ENCODE results near the gene PROSER3. TPM values are rescaled to one million over a fixed set of nuclear protein-coding genes. Genes with fewer than 3 reads are reported as not detected.
A peak's percentile ranks its signal among the peaks of the same experiment; 100 is the strongest.

PROSER3 gene
- total and polyA plus RNA-seq, 2 of the 13 experiments (the other 11 are each of a cell fraction or from before 2014, with no cell fraction given) = 5.1 to 5.7 TPM

DNA sequence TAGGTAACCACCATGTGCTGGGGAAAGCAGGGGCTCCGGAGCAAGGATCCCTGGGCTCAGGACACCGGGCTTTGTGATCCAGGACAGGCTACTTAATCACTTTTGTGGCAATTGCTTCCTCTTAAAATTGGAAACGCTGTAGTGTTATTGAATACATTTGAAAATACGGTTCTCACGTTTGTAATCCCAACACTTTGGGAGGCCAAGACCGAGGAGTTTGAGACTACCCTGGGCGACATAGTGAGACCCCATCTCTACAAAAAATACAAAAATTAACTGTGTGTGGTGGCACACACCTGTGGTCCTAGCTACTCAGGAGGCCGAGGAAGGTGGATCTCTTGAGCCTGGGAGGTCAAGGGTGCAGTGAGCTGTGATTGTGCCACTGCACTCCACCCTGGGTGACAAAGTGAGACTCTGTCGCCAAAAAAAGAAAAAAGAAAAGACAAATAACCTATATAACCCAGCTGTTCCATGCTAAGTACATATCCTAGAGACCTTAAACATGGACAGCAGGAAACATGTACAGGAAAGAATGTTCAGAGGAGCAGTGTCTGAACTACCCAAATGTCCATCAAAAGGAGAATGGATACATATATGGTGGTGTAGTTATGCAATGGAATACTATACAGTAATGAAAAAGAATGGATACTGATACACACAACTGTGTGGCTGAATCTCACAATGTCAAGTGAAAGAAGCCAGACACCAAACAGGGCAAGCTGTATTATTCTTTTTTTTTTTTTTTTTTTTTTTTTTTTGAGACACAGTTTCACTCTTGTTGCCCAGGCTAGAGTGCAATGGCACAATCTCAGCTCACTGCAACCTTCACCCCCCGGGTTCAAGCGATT, 55.3 kb downstream of the PROSER3 start (continued):
- TF ChIP-seq, protein P1, sequence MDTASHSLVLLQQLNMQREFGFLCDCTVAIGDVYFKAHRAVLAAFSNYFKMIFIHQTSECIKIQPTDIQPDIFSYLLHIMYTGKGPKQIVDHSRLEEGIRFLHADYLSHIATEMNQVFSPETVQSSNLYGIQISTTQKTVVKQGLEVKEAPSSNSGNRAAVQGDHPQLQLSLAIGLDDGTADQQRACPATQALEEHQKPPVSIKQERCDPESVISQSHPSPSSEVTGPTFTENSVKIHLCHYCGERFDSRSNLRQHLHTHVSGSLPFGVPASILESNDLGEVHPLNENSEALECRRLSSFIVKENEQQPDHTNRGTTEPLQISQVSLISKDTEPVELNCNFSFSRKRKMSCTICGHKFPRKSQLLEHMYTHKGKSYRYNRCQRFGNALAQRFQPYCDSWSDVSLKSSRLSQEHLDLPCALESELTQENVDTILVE (CRISPR knock-in tag; IDR thresholded peaks at IDR 0.05) = no peak
- TF ChIP-seq ARNTL (CRISPR knock-in tag; IDR thresholded peaks at IDR 0.05) (0 out of 2 replicates have a peak, but pooled peaks have one; percentile 4), ZMYM4 (CRISPR knock-in tag; IDR thresholded peaks at IDR 0.05) (no peak), ISL2 (CRISPR knock-in tag; IDR thresholded peaks at IDR 0.05) (peak; percentile 7; the same call in 1 of the 2 replicates), ZNF121 (CRISPR knock-in tag; IDR thresholded peaks at IDR 0.05) (peak; percentile 26; the same call in 1 of the 2 replicates), RBFOX2 (IDR thresholded peaks at IDR 0.05; ENCODE audit: low read depth, low read length) (no peak)

DNA sequence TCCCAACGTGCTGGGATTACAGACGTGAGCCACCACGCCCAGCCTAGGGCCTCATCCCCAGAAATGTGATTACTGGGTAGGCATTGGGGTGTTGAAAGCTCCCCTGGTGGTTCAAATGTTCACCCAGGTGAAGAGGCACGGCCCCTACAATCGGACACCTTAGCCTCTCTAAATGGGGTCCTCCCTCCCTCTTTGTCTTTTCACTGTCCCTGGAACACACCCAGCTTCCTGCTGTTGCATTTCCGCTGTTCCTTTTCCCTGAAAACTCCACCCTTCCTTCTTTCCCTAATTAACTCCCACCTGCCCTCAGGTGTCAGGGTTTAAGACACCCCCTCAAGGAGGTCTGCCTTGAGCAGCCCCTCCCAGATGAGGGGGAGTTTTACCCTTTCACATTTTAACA, 58.3 kb downstream of the PROSER3 start:
- Histone ChIP-seq H3K36me3 (replicated peaks in 1 of 2; ENCODE audit: control insufficient read depth in 1 of 2, insufficient read depth in 2 of 2, low read length in 2 of 2) (no peaks in the 10 kb centered on the region), H3K27me3 (ENCODE audit: control insufficient read depth in 1 of 2, insufficient read depth in 2 of 2, low read length in 2 of 2) (no peaks in the 10 kb centered on the region; a peak in 1 of 5 replicates), H2AFZ (ENCODE audit: low read length) (no peak overlapping the region), H3K9ac (ENCODE audit: insufficient read depth, low read depth, low read length) (no peak overlapping the region), H3K4me1 (ENCODE audit: insufficient read depth, low read length) (peaks cover 55% of the 10 kb centered on the region), H3K4me2 (ENCODE audit: low read depth, low read length) (0 out of 2 replicates have a peak overlapping the region, but pooled peaks have one; percentile 36), H3K27ac (ENCODE audit: extremely low read length, insufficient read depth, low read length) (no peak overlapping the region), H3K79me2 (ENCODE audit: insufficient read depth, low read length) (peaks cover 12% of the 10 kb centered on the region), H4K20me1 (ENCODE audit: insufficient read depth, low read length) (no peaks in the 10 kb centered on the region), H3K9me3 (ENCODE audit: low read length) (no peaks in the 10 kb centered on the region), H3K4me3 (replicated peaks in 1 of 3; ENCODE audit: insufficient read depth in 1 of 3, low read depth in 2 of 3, low read length in 3 of 3) (no peak overlapping the region)
- ChIA-PET POLR2A (interaction anchor here (1.2 kb wide), 1 partner anchor 20 kb away, joined by 3 read pairs; no protein-coding TSS in a partner anchor), CTCF (ENCODE audit: low intra/inter-chr PET ratio, low total read pairs) (no interaction called here)
- DNase-seq (ENCODE audit: low spot score) (no peak), ATAC-seq (no peak), FAIRE-seq (no peak)
- no TSS peak for BruUV-seq (replicated peaks)
- in situ Hi-C loops (cut with HindIII; ENCODE audit: extremely low pct_ligation_motif_present, low pct_unique_long_range_greater_than_20kb) = loop anchor here (10.0 kb wide), 1 partner anchor 121 kb away; no protein-coding TSS in a partner anchor
- intact Hi-C loops (cut with micrococcal nuclease; ENCODE audit: unreplicated experiment) = loop anchor here (10.0 kb wide), 1 partner anchor 121 kb away; no protein-coding TSS in a partner anchor
- 15% methylated on average over 6 of the region's 6 CpGs for WGBS (ENCODE audit: low lambda C conversion rate)
- TF ChIP-seq, protein P2, sequence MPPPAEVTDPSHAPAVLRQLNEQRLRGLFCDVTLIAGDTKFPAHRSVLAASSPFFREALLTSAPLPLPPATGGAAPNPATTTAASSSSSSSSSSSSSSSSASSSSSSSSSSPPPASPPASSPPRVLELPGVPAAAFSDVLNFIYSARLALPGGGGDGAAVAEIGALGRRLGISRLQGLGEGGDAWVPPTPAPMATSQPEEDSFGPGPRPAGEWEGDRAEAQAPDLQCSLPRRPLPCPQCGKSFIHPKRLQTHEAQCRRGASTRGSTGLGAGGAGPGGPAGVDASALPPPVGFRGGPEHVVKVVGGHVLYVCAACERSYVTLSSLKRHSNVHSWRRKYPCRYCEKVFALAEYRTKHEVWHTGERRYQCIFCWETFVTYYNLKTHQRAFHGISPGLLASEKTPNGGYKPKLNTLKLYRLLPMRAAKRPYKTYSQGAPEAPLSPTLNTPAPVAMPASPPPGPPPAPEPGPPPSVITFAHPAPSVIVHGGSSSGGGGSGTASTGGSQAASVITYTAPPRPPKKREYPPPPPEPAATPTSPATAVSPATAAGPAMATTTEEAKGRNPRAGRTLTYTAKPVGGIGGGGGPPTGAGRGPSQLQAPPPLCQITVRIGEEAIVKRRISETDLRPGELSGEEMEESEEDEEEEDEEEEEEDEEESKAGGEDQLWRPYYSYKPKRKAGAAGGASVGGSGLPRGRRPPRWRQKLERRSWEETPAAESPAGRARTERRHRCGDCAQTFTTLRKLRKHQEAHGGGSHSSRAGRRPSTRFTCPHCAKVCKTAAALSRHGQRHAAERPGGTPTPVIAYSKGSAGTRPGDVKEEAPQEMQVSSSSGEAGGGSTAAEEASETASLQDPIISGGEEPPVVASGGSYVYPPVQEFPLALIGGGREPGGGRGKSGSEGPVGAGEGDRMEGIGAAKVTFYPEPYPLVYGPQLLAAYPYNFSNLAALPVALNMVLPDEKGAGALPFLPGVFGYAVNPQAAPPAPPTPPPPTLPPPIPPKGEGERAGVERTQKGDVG (CRISPR knock-in tag; IDR thresholded peaks at IDR 0.05; ENCODE audit: borderline replicate concordance) = no peak
- no peak for TF ChIP-seq ZNF205 (CRISPR knock-in tag; IDR thresholded peaks at IDR 0.05)
- TF ChIP-seq, protein P3, sequence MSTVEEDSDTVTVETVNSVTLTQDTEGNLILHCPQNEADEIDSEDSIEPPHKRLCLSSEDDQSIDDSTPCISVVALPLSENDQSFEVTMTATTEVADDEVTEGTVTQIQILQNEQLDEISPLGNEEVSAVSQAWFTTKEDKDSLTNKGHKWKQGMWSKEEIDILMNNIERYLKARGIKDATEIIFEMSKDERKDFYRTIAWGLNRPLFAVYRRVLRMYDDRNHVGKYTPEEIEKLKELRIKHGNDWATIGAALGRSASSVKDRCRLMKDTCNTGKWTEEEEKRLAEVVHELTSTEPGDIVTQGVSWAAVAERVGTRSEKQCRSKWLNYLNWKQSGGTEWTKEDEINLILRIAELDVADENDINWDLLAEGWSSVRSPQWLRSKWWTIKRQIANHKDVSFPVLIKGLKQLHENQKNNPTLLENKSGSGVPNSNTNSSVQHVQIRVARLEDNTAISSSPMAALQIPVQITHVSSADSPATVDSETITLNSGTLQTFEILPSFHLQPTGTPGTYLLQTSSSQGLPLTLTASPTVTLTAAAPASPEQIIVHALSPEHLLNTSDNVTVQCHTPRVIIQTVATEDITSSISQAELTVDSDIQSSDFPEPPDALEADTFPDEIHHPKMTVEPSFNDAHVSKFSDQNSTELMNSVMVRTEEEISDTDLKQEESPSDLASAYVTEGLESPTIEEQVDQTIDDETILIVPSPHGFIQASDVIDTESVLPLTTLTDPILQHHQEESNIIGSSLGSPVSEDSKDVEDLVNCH (CRISPR knock-in tag; IDR thresholded peaks at IDR 0.05) = no peak
- no peak for TF ChIP-seq ZNF674 (CRISPR knock-in tag; IDR thresholded peaks at IDR 0.05; ENCODE audit: low read depth)
- no peak for TF ChIP-seq ELF4 (CRISPR knock-in tag; IDR thresholded peaks at IDR 0.05; ENCODE audit: borderline replicate concordance)
- TF ChIP-seq FOXA1 (IDR thresholded peaks at IDR 0.05) = no peak
- TF ChIP-seq FOXA1 (CRISPR knock-in tag; IDR thresholded peaks at IDR 0.05) = no peak
- TF ChIP-seq, protein P4, sequence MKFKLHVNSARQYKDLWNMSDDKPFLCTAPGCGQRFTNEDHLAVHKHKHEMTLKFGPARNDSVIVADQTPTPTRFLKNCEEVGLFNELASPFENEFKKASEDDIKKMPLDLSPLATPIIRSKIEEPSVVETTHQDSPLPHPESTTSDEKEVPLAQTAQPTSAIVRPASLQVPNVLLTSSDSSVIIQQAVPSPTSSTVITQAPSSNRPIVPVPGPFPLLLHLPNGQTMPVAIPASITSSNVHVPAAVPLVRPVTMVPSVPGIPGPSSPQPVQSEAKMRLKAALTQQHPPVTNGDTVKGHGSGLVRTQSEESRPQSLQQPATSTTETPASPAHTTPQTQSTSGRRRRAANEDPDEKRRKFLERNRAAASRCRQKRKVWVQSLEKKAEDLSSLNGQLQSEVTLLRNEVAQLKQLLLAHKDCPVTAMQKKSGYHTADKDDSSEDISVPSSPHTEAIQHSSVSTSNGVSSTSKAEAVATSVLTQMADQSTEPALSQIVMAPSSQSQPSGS (CRISPR knock-in tag; IDR thresholded peaks at IDR 0.05) = no peak
- TF ChIP-seq GATAD2A (CRISPR knock-in tag; IDR thresholded peaks at IDR 0.05) = no peak

Measured in HepG2 (cell line).